Mucosa of descending colon (tissue), 3 donors: Measurements from ENCODE around the gene RAB22A. TPM values are rescaled to one million over a fixed set of nuclear protein-coding genes. Genes with fewer than 3 reads are reported as not detected.

Source experiments
- ATAC-seq: fragments of 200-7000 bp; cut with Tn5 transposase; one replicate; pipeline ENCODE4 v1.9.1; 2020; ENCODE audit warnings: mild to moderate bottlenecking, moderate library complexity
- DNase-seq, 3 donors: peaks; one replicate each; pipeline ENCODE4 v3.0.0-alpha.2; 2020
- H3K36me3 ChIP-seq: fragments of 200-600 bp; one replicate; pipeline ENCODE4 v1.8.0; 2021; ENCODE audit warnings: low read depth, mild to moderate bottlenecking
- H3K4me1 ChIP-seq: fragments of 200-600 bp; one replicate; pipeline ENCODE4 v1.8.0; 2021; ENCODE audit warnings: low read depth, mild to moderate bottlenecking
- H3K4me3 ChIP-seq: fragments of 200-600 bp; one replicate; pipeline ENCODE4 v1.8.0; 2021; ENCODE audit warnings: mild to moderate bottlenecking
- H3K9me3 ChIP-seq: fragments of 200-600 bp; one replicate; pipeline ENCODE4 v1.8.0; 2021; ENCODE audit warnings: mild to moderate bottlenecking
- intact Hi-C, 2 donors: fragments of 100-400 bp; cut with DNase I in 1 of 2; cut with micrococcal nuclease in 1 of 2; formaldehyde crosslinking; loops; one replicate each; pipeline versions ENCODE4 v1.11.0 to v1.11.1; 2022; cut with DNase I, micrococcal nuclease
- total RNA-seq, 3 donors: library from RNA; stranded (reverse); fragmentation: NEBNext Ultra II Directional in 2 of 3; extraction: Animal tissue kit (Norgen Biotek cat#: 25700) in 2 of 3; gene quantifications; one replicate each; pipeline versions ENCODE4 v1.2.1 to v1.2.4, GENCODE V29; 2021 to 2023
- TF ChIP-seq, protein P1 (sequence below): fragments of 200-600 bp; IDR thresholded peaks from one replicate; pipeline ENCODE4 v1.8.0; 2022; ENCODE audit warnings: antibody characterized with exemption, mild to moderate bottlenecking
- donor health status: DM: no; HTN: no; CAD: no; lungs with moderate emphysema.
- donor health status: DM: no; HTN: no; CAD: no.
- donor health status: DM: no; HTN: yes; CAD: no.

RAB22A gene
- total RNA-seq, 3 donors from 2014 or later: 20.2 to 27.3 (median 21.0) TPM

DNA sequence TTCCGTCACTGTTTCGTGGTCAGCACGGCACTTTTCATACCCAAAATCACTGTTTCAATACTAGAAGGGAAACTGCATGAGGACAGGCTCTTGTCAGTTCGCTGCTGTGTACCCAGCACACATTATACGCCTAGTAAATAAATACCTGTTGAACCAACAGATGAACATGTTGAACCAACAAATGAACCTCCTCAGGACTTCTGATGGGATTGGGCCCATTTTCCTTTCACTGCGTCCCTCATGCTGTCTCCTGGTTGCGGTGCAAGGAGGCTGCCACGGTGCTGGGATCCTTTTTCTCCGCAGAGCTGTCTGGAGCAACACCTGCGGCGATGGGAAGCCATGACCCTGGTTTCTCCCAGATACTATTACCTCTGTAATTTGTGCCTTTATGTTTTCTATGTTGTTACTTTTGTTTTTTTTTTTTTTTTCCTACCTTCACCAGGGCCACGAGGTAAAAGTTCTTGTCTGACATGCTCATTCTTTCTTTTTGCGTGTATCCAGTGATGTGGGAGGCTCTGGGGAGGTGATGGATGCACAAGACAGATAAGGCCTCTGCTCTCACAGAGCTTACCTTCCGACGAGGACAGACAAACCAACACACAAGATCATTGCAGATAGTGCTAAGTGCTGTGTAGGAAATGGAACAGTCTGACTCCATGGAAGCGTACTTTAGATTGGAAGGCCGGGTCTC is 80.6 kb downstream of the RAB22A start:
- TF ChIP-seq, protein P1, sequence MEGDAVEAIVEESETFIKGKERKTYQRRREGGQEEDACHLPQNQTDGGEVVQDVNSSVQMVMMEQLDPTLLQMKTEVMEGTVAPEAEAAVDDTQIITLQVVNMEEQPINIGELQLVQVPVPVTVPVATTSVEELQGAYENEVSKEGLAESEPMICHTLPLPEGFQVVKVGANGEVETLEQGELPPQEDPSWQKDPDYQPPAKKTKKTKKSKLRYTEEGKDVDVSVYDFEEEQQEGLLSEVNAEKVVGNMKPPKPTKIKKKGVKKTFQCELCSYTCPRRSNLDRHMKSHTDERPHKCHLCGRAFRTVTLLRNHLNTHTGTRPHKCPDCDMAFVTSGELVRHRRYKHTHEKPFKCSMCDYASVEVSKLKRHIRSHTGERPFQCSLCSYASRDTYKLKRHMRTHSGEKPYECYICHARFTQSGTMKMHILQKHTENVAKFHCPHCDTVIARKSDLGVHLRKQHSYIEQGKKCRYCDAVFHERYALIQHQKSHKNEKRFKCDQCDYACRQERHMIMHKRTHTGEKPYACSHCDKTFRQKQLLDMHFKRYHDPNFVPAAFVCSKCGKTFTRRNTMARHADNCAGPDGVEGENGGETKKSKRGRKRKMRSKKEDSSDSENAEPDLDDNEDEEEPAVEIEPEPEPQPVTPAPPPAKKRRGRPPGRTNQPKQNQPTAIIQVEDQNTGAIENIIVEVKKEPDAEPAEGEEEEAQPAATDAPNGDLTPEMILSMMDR: no peak
- DNase-seq: no peak
- H3K4me3 ChIP-seq: peak overlapping the region; percentile 59
- no peaks in the 10 kb centered on the region for H3K36me3 ChIP-seq
- H3K9me3 ChIP-seq: no peaks in the 10 kb centered on the region
- H3K4me1 ChIP-seq: peaks cover 30% of the 10 kb centered on the region
- intact Hi-C loops: no loop called here
- ATAC-seq: no peak

DNA sequence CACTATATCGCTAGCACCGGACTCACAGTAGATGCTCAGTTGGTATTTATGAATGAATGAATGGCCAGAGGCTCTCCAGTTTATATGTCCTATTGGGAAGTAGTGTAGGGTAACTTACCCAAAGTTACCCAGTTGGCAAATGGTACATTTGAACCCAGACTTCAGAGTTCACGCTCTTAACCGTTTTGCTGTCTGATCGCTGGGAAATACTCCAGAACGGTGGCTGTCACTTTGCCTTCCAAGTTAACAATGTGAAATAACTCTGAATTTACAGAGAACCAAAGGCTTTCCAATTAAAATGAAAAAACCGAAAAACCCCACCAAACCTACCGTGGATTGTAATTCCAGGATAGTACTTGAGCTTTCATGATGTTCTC is 81.1 kb downstream of the RAB22A start:
- no peak for ATAC-seq

DNA sequence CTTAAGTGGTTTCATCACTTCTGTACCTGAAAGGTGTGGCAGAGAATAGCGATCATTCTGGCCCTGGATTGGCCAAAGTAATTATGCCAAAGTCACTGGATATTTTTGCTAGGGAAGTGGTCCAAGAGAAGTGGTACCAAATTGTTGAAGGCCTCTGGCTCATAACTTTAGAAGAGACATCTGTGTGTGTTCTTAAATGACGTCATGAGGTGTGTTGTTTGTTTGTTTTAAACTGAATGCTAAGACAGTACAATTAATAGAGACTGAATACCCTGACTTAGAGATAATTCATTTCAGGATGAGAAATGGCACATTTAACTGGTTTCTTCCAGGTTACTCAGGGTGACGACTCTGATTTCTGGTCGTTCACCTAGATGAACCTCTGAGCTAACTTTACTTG is 82.8 kb downstream of the RAB22A start:
- H3K4me1 ChIP-seq: peaks cover 31% of the 10 kb centered on the region

More for the DNA sequence above, 81.1 kb downstream of the RAB22A start:
- Histone ChIP-seq H3K36me3 (no peaks in the 10 kb centered on the region), H3K4me3 (no peak overlapping the region), H3K9me3 (no peaks in the 10 kb centered on the region), H3K4me1 (peaks cover 31% of the 10 kb centered on the region)
- TF ChIP-seq, protein P1: no peak
- intact Hi-C loops: no loop called here
- DNase-seq: no peak

DNA sequence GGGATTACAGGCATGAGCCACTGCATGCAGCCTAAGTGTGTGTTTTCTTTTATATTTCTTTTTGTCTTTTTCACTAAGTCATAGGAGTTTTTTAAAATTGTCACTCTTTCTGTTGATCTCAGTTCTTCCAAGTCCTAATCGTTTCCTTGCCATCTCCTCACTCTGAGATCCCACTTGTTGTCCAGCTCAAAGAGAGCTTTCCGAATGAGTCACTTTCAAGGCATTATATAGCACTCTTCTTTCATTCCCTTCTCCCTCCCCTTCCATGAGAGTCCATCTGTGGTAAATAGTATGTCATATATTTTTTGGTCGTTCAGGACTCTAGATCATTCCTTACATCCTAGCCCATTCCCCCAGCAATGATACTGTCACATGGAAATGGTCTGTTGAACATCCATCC is 83.8 kb downstream of the RAB22A start:
- TF ChIP-seq, protein P1: no peak
- Histone ChIP-seq H3K36me3 (no peaks in the 10 kb centered on the region), H3K4me3 (no peak overlapping the region), H3K9me3 (no peaks in the 10 kb centered on the region), H3K4me1 (peaks cover 31% of the 10 kb centered on the region)
- intact Hi-C loops: no loop called here
- ATAC-seq: no peak
- no peak for DNase-seq

More for the DNA sequence above, 82.8 kb downstream of the RAB22A start:
- TF ChIP-seq, protein P1: no peak
- DNase-seq: no peak
- Histone ChIP-seq H3K4me3 (no peak overlapping the region), H3K36me3 (no peaks in the 10 kb centered on the region), H3K9me3 (no peaks in the 10 kb centered on the region)
- no peak for ATAC-seq
- intact Hi-C loops: no loop called here

DNA sequence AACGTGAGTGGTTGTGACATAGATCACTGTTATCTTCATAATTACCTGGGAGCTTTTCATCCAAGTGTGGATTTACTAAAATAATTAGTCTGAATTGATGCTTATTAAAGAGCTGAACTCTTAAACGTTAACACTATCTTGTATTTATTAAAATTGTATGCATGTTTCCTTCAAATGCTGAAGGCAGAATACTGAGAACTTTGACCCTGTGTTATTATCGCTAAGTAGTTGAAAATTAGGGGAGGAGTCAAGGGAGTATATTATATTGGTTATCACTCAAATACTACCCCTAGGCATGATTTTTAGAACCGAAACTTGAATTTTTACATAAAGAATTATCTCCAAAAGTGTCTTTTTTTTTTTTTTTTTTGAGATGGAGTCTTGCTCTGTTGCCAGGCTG is 85.3 kb downstream of the RAB22A start:
- Histone ChIP-seq H3K4me1 (peaks cover 30% of the 10 kb centered on the region), H3K4me3 (no peak overlapping the region), H3K9me3 (no peaks in the 10 kb centered on the region), H3K36me3 (no peaks in the 10 kb centered on the region)
- ATAC-seq (no peak), DNase-seq (no peak)
- intact Hi-C loops: no loop called here
- TF ChIP-seq, protein P1: no peak
